Fibroblast of skin of back (primary cell): ENCODE results near the gene ISLR. TPM values are rescaled to one million over a fixed set of nuclear protein-coding genes. Genes with fewer than 3 reads are reported as not detected.

Experiments used
- DNase-seq: peaks from one replicate; pipeline ENCODE4 v3.0.0-alpha.2; 2013
- polyA plus RNA-seq, 2 experiments: library from polyadenylated mRNA; unstranded; fragments of 120-200 nt; gene quantifications; one replicate each; pipeline ENCODE4 v1.2.1, GENCODE V29; 2013; ENCODE audit not compliant: insufficient read length in 2 of 2

The ISLR gene
- 14.8 TPM for polyA plus RNA-seq (2013, experiment 1 of 2; ENCODE audit: insufficient read length)
- 12.0 TPM for polyA plus RNA-seq (2013, experiment 2 of 2; ENCODE audit: insufficient read length)

GRCh38 chr15:74173380-74174218 is at the start of gene ISLR:
ISLR (plus strand) TSS chr15:74173710; CDS start chr15:74174859, 1,149 bp downstream.
- DNase-seq: peak; percentile 57

GRCh38 chr15:74124196-74124595 is 49.3 kb upstream of the ISLR start:
- DNase-seq: no peak

- peak; percentile 20 for DNase-seq
Observed at GRCh38 chr15:74124759-74125158, 48.8 kb upstream of the ISLR start.

- peak; percentile 81 for DNase-seq
Observed at GRCh38 chr15:74127255-74127953, 46.1 kb upstream of the ISLR start.

GRCh38 chr15:74127954-74128784 is 45.3 kb upstream of the ISLR start:
- no peak for DNase-seq

- no peak for DNase-seq
Observed at GRCh38 chr15:74128785-74129585, 44.5 kb upstream of the ISLR start.

- DNase-seq: no peak
Observed at GRCh38 chr15:74129586-74130154, 43.8 kb upstream of the ISLR start.

GRCh38 chr15:74130155-74130848 is 43.2 kb upstream of the ISLR start, which contains the start of gene ISLR2:
ISLR2 (plus strand) TSS chr15:74130586; CDS start chr15:74132755, 2,169 bp downstream.
- DNase-seq: peak; percentile 13

- DNase-seq: no peak
Observed at GRCh38 chr15:74130849-74131627, 42.5 kb upstream of the ISLR start.

GRCh38 chr15:74131628-74132413 is 41.7 kb upstream of the ISLR start:
- no peak for DNase-seq

- peak; percentile 35 for DNase-seq
Observed at GRCh38 chr15:74132681-74133651, 40.5 kb upstream of the ISLR start.

GRCh38 chr15:74133694-74134386 is 39.7 kb upstream of the ISLR start:
- no peak for DNase-seq

GRCh38 chr15:74134387-74135027 is 39.0 kb upstream of the ISLR start:
- DNase-seq: peak; percentile 63

GRCh38 chr15:74135041-74135565 is 38.4 kb upstream of the ISLR start:
- no peak for DNase-seq

- DNase-seq: no peak
Observed at GRCh38 chr15:74136540-74136813, 37.0 kb upstream of the ISLR start.

GRCh38 chr15:74136814-74137536 is 36.5 kb upstream of the ISLR start:
- DNase-seq: no peak
